Fibroblast of skin of right biceps (primary cell): Measurements from ENCODE around the gene EFS.
"Not testable (repeated sequence)": the region's sequence is repeated elsewhere in the genome, so short reads cannot be mapped to it uniquely, and the experiment has no call there.

Experiments used
- DNase-seq: peaks from one replicate; pipeline ENCODE4 v3.0.0-alpha.2; 2013

The EFS gene

DNA sequence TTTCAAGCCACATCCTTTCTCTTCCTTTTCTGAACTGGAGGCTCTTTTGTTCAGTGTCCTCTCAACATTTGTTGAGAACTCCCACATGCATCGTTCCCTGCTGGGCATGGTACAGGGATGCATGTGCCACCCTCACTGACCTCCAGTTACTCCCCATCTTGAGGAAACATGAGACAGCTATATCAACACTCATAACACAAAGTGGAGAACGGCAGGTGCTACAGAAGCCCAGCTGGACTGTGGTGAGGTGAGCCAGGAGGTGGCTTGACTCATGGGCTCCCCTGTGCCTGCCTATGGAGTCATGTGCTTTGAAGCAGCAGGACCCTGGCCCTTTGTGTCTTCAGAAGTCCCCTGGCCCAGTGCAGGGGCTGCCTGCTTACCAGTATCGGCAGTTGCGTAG lies 33.4 kb upstream of the EFS start:
- DNase-seq, result no peak

DNA sequence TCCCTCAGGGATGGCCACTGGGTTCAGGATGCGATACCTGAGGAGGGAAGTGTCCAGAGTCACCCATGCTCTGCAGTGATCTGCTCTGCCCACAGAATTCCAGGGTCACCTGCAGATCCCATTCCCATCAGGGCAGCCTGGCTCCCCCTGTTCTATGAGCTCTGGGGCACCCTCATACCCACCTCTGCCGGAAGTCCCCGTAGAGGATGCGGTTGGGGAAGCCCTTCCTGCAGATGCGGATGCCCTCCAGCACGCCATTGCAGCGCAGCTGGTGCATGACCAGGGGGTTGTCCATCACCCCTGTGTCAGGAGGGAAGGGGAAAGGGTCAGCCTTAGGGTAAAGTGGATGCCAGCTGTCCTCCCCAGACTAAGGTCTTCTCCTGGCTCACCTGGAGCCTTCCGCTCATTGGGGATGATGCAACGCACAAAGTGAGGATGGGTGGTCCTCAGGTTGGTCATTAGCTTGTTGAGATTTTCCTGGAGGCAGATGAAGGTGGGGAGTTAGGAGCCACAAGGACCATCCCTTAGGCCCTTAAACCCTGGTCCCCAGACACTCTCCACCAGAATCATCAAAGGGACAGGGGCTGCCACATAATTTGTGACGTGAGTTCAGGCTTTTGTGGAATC lies 31.9 kb upstream of the EFS start:
- DNase-seq, result no peak

DNA sequence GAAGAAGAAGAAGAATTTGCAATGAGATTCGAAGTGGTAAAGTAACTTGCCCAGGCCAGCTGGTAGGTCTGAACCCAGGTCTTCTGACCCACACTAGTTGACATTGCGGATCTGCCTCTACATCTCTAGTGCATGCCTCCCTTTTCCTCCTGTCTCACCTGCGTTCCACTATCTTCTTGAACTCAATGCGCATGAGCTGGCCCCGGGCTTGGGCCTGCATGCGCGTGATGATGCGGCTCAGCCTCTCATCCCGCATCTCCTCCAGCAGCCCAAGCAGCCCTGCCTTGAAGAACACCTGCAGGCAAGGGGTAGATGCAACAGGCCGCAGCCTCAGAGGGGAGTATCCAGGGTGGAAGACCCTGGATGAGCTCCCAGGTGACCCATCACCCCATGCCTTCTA lies 31.2 kb upstream of the EFS start:
- no peak for DNase-seq

DNA sequence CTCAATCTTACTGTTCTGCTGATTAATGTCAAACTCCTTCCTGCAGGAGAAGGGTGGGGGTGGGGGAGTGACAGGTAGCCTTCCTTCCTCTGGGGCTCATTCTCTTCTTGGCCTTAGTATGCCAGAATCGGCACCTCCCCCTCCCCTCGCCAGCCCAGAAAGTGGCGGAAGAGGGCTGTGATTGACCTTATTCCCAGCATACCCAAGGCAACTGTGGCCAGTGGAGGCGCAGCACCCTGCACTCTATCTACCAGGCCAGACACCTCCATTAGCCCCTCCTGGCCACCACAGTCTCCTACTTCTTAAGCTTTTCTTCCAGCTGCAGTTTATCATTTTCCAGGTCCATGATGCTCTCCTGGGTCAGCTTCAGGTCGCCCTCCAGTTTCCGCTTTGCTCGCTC lies 27.6 kb upstream of the EFS start:
- DNase-seq, result no peak

DNA sequence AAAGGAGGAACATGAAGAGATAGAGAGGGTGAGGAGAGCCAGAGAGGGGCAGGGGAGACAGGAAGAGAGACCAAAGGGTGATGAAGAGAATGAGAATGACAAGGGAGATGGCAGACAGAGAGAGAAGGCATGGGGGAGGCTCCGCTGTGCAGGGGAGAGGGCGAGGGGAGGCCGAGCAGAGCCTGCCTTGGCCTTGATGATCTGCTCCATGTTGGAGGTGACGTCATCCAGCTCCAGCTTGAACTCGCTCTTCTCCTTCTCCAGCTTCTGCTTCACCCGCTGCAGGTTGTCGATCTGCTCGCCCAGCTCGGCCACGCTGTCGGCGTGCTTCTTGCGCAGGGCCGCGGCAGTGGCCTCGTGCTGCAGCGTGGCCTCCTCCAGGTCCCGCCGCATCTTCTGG lies 24.9 kb upstream of the EFS start:
- DNase-seq, result not testable (repeated sequence)

DNA sequence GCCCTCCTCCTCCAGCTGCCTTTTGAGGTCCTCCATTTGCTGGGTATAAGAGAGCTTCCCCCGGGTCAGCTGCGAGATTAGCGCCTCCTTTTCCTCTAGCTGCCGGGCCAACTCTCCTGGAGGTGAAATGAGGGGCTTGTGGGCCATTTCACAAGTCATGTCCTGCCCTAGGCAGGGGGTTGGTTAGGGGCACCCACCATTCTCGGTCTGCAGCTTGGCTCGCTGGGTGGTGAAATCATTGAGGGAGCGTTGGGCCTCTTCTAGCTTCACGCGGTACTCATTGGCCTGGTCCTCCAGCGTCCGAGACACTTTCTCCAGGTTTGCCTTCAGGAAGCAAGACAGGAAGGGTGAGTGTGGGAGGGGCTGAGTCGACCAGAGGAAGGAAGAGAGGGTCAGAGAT lies 24.4 kb upstream of the EFS start:
- no peak for DNase-seq

DNA sequence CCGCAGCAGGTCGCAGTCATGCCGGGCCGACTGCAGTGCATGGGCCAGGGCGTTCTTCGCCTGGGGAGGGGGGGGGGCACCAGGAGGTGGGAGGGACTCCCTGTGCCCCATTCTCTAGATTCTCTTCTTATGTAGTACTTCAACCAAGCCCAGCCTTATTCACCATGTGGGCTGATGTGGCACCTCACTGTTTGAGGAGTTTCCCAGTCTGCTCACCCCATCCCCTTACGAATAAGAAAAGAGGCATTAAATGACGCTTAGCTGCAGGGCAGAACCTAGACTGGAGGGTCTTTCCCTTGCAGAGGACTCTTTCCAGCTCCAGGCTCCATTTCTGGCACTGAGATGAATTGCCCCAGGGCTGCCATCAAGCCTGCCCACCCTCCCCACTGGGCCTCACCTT lies 24.0 kb upstream of the EFS start:
- no peak for DNase-seq

DNA sequence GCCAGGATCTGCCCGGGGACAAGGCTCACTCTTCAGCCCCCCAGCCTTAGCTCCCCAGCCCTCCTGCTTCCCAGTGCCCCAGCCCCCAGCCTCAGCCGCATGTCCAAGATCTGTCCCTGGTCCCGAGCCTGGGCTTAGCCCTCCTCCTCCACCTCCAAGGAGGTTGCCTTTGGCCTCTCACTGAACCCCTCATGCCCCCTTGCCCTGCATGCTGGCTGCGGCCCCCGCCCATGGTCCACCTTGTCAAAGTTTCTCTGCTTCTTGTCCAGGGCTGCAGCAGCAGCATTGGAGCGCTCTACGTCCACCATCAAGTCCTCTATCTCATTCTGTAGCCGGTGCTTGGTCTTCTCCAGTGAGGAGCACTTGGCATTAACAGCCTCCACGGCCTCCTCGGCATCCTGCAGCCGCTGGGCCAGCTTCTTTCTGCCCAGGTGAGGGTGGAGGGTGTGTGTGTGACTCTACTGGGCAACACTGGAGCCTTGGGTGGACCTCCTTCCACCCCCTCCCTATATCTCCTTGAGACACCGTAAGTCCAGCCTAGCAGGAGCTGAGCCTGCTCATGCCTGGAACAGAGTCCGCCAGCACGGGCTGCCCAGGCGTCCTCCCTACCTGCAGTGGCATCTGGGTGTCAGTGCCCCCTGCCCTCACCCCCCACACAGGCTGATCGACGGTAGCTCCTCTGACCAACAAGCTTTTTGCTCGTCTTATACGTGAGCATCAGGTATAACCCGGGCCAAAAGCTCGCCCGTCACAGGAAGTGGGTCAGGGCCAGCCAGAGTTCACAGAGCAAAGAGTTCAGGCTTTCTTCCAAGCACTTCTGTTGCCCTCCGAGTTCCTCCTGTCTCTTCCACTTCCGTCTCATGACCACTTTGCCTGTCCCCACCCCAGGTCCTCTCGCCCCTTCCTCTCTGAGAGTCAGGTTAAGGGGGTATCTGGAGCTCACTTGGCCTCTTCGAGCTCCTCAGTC lies 23.2 kb upstream of the EFS start:
- DNase-seq, result no peak

DNA sequence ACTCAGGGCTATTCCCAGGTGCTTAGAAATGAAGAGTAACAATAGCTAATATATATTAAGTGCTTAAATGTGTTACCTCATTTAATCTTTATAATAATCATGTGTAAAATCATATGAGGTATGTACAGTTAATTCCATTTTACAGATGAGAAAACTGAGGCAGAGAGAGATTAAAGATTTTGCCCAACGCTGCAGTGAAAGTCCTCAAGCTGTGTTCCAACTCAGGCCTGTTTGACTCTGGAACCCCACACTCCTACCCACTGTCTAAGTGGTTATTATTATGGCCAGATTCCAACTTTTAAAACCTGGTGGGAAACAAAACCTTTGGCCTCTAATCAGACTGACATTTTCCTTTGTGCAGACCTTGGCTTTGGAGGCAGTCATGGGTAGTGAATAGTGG lies 22.0 kb upstream of the EFS start:
- no peak for DNase-seq

DNA sequence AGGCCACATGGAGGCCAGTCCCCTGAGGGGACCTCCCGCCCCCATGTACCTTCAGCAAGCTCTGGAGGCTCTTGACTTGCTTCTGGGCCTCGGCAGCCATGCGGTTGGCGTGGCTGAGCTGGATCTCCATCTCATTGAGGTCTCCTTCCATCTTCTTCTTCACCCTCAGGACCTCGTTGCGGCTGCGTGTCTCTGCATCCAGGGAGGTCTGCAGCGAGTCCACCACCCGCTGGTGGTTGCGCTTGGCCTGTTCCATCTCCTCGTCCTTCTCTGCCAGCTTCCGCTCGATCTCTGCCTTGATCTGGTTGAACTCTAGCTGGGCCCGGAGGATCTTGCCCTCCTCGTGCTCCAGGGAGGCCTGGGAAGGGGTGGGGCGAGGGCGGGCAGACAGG lies 21.3 kb upstream of the EFS start:
- DNase-seq, result not testable (repeated sequence)

DNA sequence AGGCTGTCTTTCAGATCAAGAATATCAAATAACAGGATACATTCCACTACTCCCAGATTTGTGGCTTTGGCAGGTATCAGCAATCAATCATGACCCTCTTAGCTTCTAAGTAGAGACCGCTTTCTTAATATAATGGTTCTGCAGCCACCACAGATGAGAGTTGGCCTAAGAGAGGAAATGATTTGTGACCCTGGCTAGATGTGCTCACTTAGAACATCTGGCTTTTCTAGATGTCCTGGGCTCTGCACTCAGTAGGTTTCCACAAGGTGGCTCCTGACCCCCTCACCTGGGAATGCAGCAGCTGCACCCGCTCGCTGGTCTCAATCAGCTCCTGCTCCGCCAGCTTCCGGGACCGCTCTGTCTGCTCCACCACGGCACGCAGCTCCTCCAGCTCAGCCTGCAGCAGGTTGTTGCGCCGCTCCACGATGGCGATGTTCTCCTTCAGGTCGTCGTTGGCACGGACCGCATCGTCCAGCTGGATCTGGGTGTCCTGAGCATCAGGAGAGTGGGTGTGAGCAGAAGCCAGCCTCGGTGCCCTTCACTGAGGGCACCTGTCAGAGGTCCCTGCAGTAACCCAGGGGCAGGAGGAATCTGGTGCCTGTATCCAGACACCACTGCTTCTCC lies 20.8 kb upstream of the EFS start:
- no peak for DNase-seq

DNA sequence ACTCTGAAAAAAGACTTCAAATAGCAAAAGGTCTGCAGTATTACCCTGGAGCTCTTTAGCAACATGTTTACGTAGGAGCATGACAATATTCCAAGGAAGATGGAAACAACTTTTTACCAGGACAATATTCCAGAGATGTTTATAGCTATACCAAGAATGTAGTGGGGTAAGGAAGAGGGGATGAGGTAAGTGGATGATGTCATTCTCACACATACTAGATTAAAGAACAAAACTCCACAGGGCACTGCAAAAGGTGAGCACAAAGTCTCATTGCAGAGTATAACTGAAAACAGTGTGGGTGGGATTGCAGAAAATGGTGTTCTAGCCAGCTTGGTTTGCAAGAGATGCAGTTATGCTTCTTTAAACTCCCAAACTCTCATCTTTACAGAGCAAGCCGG lies 20.3 kb upstream of the EFS start:
- DNase-seq, result no peak

DNA sequence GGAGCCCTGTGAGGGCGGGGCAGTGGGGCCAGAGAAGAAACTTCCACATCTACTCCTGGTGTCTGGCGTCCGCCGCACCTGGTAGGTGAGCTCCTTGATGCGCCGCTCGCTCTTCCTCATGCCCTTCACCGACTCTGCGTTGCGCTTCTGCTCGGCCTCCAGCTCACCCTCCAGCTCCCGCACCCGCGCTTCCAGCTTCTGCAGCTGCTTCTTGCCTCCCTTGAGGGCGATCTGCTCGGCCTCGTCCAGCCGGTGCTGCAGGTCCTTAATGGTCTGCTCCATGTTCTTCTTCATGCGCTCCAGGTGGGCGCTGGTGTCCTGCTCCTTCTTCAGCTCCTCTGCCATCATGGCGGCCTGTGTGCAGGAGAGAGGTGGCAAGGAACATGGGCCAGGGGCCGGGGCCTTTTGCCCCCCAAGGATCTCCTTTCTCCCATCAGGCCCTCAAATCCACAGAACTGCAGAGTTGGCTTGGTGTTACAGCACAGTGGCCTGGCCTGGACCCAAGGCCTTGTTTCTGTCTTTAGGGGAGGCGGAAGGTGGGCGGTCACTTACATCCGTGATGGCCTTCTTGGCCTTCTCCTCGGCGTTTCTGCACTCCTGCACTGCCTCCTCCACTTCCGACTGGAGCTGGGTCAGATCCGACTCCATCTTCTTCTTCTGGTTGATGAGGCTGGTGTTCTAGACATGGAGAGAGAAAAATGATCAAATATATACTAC lies 19.6 kb upstream of the EFS start:
- DNase-seq, result no peak

DNA sequence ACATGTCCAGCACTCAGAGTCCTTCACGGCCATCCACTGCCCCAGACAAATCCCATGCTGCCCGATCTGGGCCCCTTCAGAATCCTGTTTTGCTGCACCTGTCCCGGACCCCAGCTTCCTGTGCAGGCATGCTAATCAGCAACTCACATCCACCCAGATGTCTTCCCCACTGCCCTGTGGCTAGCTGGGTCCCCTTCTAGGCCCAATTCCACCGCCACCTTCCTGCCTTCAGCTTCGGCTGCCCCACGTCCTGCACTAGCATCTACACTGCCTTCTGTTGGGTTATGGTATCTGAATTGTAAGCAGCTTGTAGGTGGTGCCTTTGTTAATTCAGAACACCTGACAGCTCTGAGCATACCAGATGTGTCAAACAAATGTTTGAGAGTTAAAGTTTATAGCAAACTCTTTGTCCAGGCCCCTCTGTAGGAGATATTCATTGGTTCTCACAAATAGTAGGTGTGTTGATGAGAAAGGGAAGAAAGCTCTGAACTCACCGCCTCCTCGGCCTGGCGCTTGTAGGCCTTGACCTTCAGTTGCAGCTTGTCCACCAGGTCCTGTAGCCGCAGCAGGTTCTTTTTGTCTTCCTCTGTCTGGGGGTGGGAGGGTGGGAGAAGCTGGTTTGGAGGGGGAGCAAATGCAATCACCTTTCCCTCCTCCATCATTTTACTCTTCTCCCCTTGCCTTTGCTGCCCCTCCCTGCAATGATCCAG lies 17.9 kb upstream of the EFS start:
- no peak for DNase-seq

DNA sequence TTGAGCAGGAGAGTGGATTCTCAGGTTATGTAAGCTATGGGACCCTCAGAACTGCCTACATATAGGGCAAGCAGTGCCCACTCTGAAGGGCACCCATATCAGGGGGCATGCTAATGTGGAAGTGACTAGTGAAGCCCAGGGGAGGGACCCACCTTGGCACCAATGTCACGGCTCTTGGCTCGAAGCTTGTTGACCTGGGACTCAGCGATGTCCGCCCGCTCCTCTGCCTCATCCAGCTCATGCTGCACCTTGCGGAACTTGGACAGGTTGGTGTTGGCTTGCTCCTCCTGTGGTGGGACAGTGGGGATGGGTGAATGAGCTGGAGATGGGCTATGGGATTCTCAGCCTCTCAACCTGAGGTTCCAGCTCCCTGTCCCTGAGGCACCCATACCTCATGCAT lies 17.3 kb upstream of the EFS start:
- DNase-seq, result no peak

DNA sequence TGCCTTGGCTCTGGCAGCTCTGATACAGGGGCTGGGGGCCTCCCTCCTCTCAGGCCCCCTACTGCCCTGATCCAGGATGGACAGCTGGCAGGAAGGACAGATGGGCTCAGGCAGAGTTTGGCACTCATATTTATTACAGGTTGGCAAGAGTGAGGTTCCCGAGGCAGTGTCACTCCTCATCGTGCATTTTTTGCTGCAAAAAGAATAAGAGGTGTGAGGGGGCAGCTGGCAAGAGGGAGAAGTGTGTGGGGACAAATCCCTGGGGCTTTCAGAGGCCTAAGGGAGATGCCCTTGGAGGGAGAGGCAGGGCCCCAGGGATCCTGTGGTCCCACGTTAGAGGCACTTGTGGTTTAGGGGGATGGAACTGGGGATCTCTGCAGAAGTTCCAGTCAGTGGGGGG lies 16.9 kb upstream of the EFS start:
- DNase-seq, result no peak

DNA sequence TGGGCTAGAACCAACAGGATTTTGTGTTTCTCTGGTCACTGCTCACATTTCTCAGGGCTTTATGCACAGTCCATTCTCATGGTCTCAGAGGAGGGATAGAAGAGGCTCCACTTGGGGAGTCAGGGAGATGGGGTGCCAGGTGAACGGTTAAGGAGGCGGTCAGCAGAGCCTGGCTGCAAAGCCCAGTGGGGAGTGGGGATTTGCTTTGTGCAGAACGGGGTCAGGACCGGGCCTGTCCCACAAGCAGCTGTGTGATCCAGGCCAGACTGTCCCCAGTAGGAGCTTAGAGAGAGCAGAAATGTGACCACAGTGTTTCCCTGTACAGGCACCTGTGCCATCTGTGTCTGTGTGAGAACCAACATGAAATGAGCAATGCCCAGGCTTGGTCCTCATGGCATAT lies 16.0 kb upstream of the EFS start:
- DNase-seq, result no peak

DNA sequence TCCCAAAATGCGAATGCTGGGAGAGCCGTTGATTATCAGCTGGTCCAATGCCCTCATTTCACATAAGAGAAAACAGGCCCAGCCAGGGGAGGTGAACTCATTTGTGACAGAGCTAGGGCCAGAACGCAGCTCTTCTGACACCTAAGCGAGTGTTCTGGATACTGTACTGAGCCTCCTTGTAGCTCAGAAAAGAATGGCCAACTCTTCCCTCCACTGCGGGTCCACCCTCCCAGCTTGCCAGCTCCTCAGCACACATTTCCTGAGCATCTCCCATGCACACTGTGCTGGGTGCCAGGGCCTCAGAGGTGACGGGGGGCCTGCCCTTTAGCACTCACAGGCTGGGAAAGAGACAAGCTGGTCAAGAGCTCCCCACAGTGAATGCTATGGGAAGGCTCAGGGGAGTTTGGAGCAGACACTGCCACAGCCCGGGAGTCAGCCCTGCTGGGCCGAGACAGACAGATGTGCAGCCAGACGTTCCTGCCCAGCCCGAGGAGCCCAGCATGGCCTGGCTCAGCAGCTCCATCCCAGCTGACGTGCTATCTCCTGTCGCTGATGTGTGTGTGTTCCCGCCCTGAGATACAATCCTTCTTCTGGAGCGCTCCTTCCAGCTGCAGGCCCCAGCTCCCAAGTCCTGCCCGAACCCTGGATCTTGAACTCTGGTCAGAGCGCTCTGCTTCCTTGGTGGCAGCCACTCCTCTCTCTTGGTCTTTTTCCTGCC lies 15.4 kb upstream of the EFS start:
- DNase-seq, result no peak

DNA sequence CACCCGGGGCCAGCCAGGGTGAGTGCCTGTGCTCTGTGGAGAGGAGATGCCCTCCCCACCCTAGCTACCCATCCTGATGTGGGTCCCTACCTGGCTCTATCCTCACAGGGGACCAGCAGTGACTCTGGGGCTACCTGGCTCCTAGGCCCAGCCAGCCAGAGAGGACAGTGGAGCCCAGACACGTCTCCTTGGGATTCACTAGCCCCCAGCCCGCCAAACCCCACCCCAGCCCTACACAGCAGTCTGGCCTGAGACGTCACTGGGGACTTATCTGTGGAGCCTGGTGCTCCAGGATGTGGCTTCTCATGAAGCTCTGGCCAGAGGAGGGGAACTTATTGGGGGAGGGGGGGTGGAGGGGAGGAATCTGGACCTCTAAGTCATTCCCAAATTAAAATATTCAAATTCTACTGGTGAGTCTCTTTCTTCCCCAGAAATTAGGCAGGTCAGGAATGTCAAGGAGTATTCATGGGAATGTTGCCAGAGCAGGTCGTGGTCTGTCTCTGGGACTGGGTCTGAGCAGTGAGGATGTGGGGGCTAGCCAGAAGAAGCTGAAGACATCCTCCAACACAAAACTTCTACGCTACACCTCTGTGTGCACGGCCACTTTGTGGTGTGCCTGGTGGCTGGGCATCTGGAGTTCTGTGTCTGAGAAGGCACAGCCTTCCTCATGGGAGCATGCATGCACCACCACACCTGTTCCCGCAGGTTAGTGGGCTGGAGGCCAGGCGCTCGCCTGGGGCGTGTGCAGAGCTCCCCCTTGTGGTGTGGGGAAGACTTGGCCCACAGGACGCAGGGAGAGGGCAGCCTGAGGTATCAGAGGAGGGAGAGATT lies 14.6 kb upstream of the EFS start:
- peak; percentile 30 for DNase-seq

DNA sequence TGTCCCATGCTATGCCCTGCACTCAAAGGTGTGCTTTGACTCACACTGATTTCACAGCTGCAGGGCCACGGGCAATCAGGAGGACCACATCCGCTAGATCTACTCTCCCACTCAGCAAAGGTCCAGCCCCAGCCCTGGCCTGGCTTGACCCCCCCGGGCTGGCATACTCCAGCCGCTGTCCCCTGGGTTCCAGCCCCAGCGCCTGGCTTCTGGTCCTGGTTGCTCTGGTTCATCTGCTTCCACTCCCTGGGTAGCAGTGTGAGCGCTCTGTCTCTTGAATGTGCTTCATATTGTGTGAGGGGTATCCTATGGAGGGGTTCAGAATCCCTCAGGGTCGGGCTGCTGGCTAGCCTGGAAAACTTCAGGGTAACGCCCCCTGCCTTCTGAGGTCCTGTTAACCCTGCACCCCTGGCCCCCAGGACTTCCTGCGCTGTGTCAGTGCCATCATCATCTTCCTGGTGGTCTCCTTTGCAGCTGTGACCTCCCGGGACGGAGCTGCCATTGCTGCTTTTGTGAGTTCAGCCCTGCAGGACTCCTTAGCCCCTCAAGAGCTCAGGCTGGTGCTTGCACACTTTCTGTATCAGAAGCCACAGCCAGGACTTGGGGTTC lies 13.7 kb upstream of the EFS start:
- DNase-seq, result no peak
